ENCODE measurements around the gene STYXL2. TPM values are rescaled to one million over a fixed set of nuclear protein-coding genes. Genes with fewer than 3 reads are reported as not detected.
A peak's percentile ranks its signal among the peaks of the same experiment; 100 is the strongest.

STYXL2 gene
- total RNA-seq, 1 donor from 2014 or later = not detected

- DNase-seq (ENCODE audit: low spot score, unreplicated experiment) = no peak
- TF ChIP-seq, protein P1, sequence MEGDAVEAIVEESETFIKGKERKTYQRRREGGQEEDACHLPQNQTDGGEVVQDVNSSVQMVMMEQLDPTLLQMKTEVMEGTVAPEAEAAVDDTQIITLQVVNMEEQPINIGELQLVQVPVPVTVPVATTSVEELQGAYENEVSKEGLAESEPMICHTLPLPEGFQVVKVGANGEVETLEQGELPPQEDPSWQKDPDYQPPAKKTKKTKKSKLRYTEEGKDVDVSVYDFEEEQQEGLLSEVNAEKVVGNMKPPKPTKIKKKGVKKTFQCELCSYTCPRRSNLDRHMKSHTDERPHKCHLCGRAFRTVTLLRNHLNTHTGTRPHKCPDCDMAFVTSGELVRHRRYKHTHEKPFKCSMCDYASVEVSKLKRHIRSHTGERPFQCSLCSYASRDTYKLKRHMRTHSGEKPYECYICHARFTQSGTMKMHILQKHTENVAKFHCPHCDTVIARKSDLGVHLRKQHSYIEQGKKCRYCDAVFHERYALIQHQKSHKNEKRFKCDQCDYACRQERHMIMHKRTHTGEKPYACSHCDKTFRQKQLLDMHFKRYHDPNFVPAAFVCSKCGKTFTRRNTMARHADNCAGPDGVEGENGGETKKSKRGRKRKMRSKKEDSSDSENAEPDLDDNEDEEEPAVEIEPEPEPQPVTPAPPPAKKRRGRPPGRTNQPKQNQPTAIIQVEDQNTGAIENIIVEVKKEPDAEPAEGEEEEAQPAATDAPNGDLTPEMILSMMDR (IDR thresholded peaks at IDR 0.05; ENCODE audit: unreplicated experiment) = no peak
- Mint-ChIP-seq H3K27ac (no peak overlapping the region), H3K4me1 (ENCODE audit: low read depth) (peaks cover 2% of the 10 kb centered on the region), H3K4me3 (ENCODE audit: low read depth) (peak overlapping the region; percentile 77), H3K36me3 (ENCODE audit: insufficient read depth) (no peaks in the 10 kb centered on the region), H3K27me3 (peaks cover 52% of the 10 kb centered on the region), H3K9me3 (ENCODE audit: low read depth) (no peaks in the 10 kb centered on the region)
Measured at GRCh38 chr1:167120899-167121298, 27.0 kb downstream of the STYXL2 start.

- peak; percentile 23 for DNase-seq (ENCODE audit: low spot score, unreplicated experiment)
- Mint-ChIP-seq H3K4me1 (ENCODE audit: low read depth) (peaks cover 2% of the 10 kb centered on the region), H3K27ac (peak overlapping the region; percentile 39), H3K36me3 (ENCODE audit: insufficient read depth) (no peaks in the 10 kb centered on the region), H3K27me3 (peaks cover 56% of the 10 kb centered on the region), H3K4me3 (ENCODE audit: low read depth) (peak overlapping the region; percentile 77), H3K9me3 (ENCODE audit: low read depth) (no peaks in the 10 kb centered on the region)
- TF ChIP-seq, protein P1 (IDR thresholded peaks at IDR 0.05; ENCODE audit: unreplicated experiment) = no peak
Measured at GRCh38 chr1:167121375-167122120, 27.7 kb downstream of the STYXL2 start.

DNA sequence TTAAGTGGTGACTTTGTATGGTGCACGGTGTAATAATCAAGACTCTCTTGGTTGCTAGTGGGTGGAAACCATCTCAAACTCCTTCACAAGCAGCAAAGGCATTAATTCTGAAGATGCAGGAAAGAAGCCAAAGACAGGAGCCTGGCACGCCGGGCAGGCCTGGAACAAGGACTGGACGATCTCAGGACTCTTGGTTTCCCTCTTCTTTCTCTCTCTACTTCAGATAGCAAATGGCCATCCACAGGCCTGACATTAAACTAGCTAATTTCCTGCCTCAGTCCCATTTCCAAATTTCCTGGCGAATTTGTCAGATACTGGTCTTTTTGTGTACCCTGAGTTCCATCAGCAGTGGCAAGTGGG, 28.2 kb downstream of the STYXL2 start:
- Mint-ChIP-seq H3K27ac (no peak overlapping the region), H3K36me3 (ENCODE audit: insufficient read depth) (no peaks in the 10 kb centered on the region), H3K9me3 (ENCODE audit: low read depth) (no peaks in the 10 kb centered on the region), H3K27me3 (peaks cover 62% of the 10 kb centered on the region), H3K4me3 (ENCODE audit: low read depth) (no peak overlapping the region), H3K4me1 (ENCODE audit: low read depth) (peaks cover 2% of the 10 kb centered on the region)
- TF ChIP-seq, protein P1 (IDR thresholded peaks at IDR 0.05; ENCODE audit: unreplicated experiment) = no peak
- no peak for DNase-seq (ENCODE audit: low spot score, unreplicated experiment)

GRCh38 chr1:167122568-167122967, 28.7 kb downstream of the STYXL2 start:
- Mint-ChIP-seq H3K27me3 (peaks cover 67% of the 10 kb centered on the region), H3K4me3 (ENCODE audit: low read depth) (no peak overlapping the region), H3K4me1 (ENCODE audit: low read depth) (peaks cover 2% of the 10 kb centered on the region), H3K27ac (peak overlapping the region; percentile 46), H3K9me3 (ENCODE audit: low read depth) (no peaks in the 10 kb centered on the region), H3K36me3 (ENCODE audit: insufficient read depth) (no peaks in the 10 kb centered on the region)
- TF ChIP-seq, protein P1 (IDR thresholded peaks at IDR 0.05; ENCODE audit: unreplicated experiment) = no peak
- DNase-seq (ENCODE audit: low spot score, unreplicated experiment) = no peak

- TF ChIP-seq, protein P1 (IDR thresholded peaks at IDR 0.05; ENCODE audit: unreplicated experiment) = no peak
- Mint-ChIP-seq H3K4me3 (ENCODE audit: low read depth) (no peak overlapping the region), H3K36me3 (ENCODE audit: insufficient read depth) (no peaks in the 10 kb centered on the region), H3K27ac (no peak overlapping the region), H3K9me3 (ENCODE audit: low read depth) (no peaks in the 10 kb centered on the region), H3K4me1 (ENCODE audit: low read depth) (peaks cover 3% of the 10 kb centered on the region), H3K27me3 (peaks cover 70% of the 10 kb centered on the region)
- no peak for DNase-seq (ENCODE audit: low spot score, unreplicated experiment)
Measured at GRCh38 chr1:167126317-167126716, 32.4 kb downstream of the STYXL2 start.
